A673 (cell line): ENCODE measurements around the gene FRMPD1.

ENCODE experiments used
- EZH2 ChIP-seq: fragments of 200-600 bp; sonication (generic); IDR thresholded peaks from 2 replicates; pipeline ENCODE4 v1.6.1; 2017; ENCODE audit warnings: borderline replicate concordance, low read depth, mild to moderate bottlenecking, mixed read lengths, antibody characterized with exemption, low read length; ENCODE audit not compliant: poor library complexity, severe bottlenecking
- TF ChIP-seq, protein P1 (sequence below): fragments of 300-800, 200-600 bp; sonication (generic); conservative IDR thresholded peaks from 2 replicates; pipeline ENCODE4 v1.5.1; 2017; ENCODE audit warnings: low read depth, mild to moderate bottlenecking, antibody characterized with exemption, low read length, moderate library complexity, mixed read lengths

GRCh38 chr9:37727013-37727412 lies 76.3 kb downstream of the FRMPD1 start:
- TF ChIP-seq, protein P1, sequence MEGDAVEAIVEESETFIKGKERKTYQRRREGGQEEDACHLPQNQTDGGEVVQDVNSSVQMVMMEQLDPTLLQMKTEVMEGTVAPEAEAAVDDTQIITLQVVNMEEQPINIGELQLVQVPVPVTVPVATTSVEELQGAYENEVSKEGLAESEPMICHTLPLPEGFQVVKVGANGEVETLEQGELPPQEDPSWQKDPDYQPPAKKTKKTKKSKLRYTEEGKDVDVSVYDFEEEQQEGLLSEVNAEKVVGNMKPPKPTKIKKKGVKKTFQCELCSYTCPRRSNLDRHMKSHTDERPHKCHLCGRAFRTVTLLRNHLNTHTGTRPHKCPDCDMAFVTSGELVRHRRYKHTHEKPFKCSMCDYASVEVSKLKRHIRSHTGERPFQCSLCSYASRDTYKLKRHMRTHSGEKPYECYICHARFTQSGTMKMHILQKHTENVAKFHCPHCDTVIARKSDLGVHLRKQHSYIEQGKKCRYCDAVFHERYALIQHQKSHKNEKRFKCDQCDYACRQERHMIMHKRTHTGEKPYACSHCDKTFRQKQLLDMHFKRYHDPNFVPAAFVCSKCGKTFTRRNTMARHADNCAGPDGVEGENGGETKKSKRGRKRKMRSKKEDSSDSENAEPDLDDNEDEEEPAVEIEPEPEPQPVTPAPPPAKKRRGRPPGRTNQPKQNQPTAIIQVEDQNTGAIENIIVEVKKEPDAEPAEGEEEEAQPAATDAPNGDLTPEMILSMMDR = no peak
- no peak for TF ChIP-seq EZH2
